ENCODE data around the gene PLCL1. TPM values are rescaled to one million over a fixed set of nuclear protein-coding genes. Genes with fewer than 3 reads are reported as not detected.
"Not testable (repeated sequence)": the region's sequence is repeated elsewhere in the genome, so short reads cannot be mapped to it uniquely, and the experiment has no call there.

Gene PLCL1
- total RNA-seq, 1 experiment from 2014 or later: 0.07 TPM

- DNase-seq (ENCODE audit: low spot score): no peak
- Mint-ChIP-seq H3K27ac (no peak overlapping the region), H3K27me3 (ENCODE audit: low read depth) (no peaks in the 10 kb centered on the region), H3K36me3 (no peaks in the 10 kb centered on the region), H3K9me3 (peaks cover 5% of the 10 kb centered on the region; the same call in 1 of the 2 replicates), H3K4me1 (no peaks in the 10 kb centered on the region), H3K4me3 (no peak overlapping the region)
- ChIA-PET CTCF (no interaction called here), POLR2A (no interaction called here)
- ATAC-seq: no peak
- TF ChIP-seq ETV6 (CRISPR knock-in tag; IDR thresholded peaks at IDR 0.05) (no peak), RORB (CRISPR knock-in tag; IDR thresholded peaks at IDR 0.05) (no peak)
Observed at GRCh38 chr2:198016243-198016642, 211.8 kb downstream of the PLCL1 start.

- Mint-ChIP-seq H3K27ac (no peak overlapping the region), H3K27me3 (ENCODE audit: low read depth) (no peaks in the 10 kb centered on the region), H3K4me3 (no peak overlapping the region), H3K36me3 (no peaks in the 10 kb centered on the region), H3K4me1 (no peaks in the 10 kb centered on the region), H3K9me3 (no peaks in the 10 kb centered on the region)
- ChIA-PET CTCF (no interaction called here), POLR2A (no interaction called here)
- ATAC-seq (no peak), DNase-seq (ENCODE audit: low spot score) (no peak)
- TF ChIP-seq ZNF219 (CRISPR knock-in tag; IDR thresholded peaks at IDR 0.05; ENCODE audit: borderline replicate concordance): no peak
Observed at GRCh38 chr2:198017068-198017467, 212.7 kb downstream of the PLCL1 start.

- Mint-ChIP-seq H3K4me1 (peaks cover 10% of the 10 kb centered on the region), H3K9me3 (no peaks in the 10 kb centered on the region), H3K27ac (no peak overlapping the region), H3K4me3 (no peak overlapping the region), H3K27me3 (ENCODE audit: low read depth) (no peaks in the 10 kb centered on the region), H3K36me3 (no peaks in the 10 kb centered on the region)
- TF ChIP-seq AFF4 (CRISPR knock-in tag; IDR thresholded peaks at IDR 0.05; ENCODE audit: borderline replicate concordance) (no peak), ZNF263 (CRISPR knock-in tag; IDR thresholded peaks at IDR 0.05; ENCODE audit: low read depth) (no peak), USF1 (CRISPR knock-in tag; IDR thresholded peaks at IDR 0.05) (no peak), ERG (CRISPR knock-in tag; IDR thresholded peaks at IDR 0.05) (no peak), ZMAT4 (CRISPR knock-in tag; IDR thresholded peaks at IDR 0.05) (no peak), ZNF317 (CRISPR knock-in tag; IDR thresholded peaks at IDR 0.05; ENCODE audit: borderline replicate concordance, low read depth) (no peak), MYBL2 (CRISPR knock-in tag; IDR thresholded peaks at IDR 0.05) (no peak), ELF4 (CRISPR knock-in tag; IDR thresholded peaks at IDR 0.05; ENCODE audit: low read depth) (no peak), SOX15 (CRISPR knock-in tag; IDR thresholded peaks at IDR 0.05) (no peak), ATF3 (CRISPR knock-in tag; conservative IDR thresholded peaks at IDR 0.05) (no peak), RORB (CRISPR knock-in tag; IDR thresholded peaks at IDR 0.05) (no peak), E2F1 (CRISPR knock-in tag; IDR thresholded peaks at IDR 0.05) (no peak), ZNF232 (CRISPR knock-in tag; IDR thresholded peaks at IDR 0.05) (no peak), EMX1 (CRISPR knock-in tag; IDR thresholded peaks at IDR 0.05) (no peak), CDX4 (CRISPR knock-in tag; IDR thresholded peaks at IDR 0.05; ENCODE audit: borderline replicate concordance) (no peak), ZNF121 (CRISPR knock-in tag; IDR thresholded peaks at IDR 0.05) (no peak)
- ATAC-seq: no peak
- CTCF ChIA-PET: no interaction called here
- DNase-seq (ENCODE audit: low spot score): no peak
- POLR2A ChIA-PET: no interaction called here
Observed at GRCh38 chr2:198028955-198029354, 224.6 kb downstream of the PLCL1 start.

- POLR2A ChIA-PET: not testable (repeated sequence)
Observed at GRCh38 chr2:198029576-198029975, 225.2 kb downstream of the PLCL1 start.

More at GRCh38 chr2:198029576-198029975, 225.2 kb downstream of the PLCL1 start:
- H3K27ac Mint-ChIP-seq; DNase-seq (ENCODE audit: low spot score); H3K36me3 Mint-ChIP-seq; H3K9me3 Mint-ChIP-seq; H3K27me3 Mint-ChIP-seq (ENCODE audit: low read depth); H3K4me3 Mint-ChIP-seq; CTCF ChIA-PET; ATAC-seq; H3K4me1 Mint-ChIP-seq: not testable (repeated sequence)

All from WTC11 (cell line).